ENCODE data around the gene INTS1. TPM values are rescaled to one million over a fixed set of nuclear protein-coding genes. Genes with fewer than 3 reads are reported as not detected.

INTS1 gene
- total RNA-seq, 4 donors from 2014 or later: 33.1 to 80.3 (median 48.0) TPM

DNA sequence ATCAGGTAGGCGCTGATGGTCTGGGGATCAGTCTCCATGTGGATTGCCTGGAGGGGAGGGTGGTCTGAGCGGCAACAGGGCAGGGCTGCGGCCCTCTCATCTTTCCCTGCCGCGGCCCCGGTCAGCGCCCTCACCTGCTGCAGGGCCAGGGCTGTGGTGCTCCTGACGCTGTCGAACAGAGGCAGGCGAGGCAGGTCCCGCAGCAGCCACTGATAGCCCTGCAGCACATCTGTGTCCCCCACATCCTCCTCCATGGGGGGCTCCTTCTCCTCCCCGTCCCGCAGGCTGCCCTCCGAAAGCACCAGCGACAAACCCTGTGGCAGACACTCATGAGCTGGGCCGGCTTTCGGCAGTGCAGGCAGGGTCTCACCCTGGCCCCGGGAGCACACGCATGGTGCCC lies 19.0 kb downstream of the INTS1 start:
- no peak for TF ChIP-seq EP300 (IDR thresholded peaks at IDR 0.05)
- TF ChIP-seq POLR2A (IDR thresholded peaks at IDR 0.05; ENCODE audit: low read depth): no peak
- Histone ChIP-seq H3K27ac (replicated peaks in 1 of 4) (no peak overlapping the region), H3K4me3 (no peak overlapping the region), H3K36me3 (peaks cover 79 to 100% (median 100%) of the 10 kb centered on the region in 4 donors), H3K9me3 (no peaks in the 10 kb centered on the region), H3K27me3 (no peaks in the 10 kb centered on the region), H3K4me1 (no peaks in the 10 kb centered on the region)
- intact Hi-C loops (cut with DNase I): no loop called here
- 100% methylated on average over 3 of the region's 19 CpGs for WGBS
- DNase-seq (ENCODE audit: extremely low spot score): no peak

DNA sequence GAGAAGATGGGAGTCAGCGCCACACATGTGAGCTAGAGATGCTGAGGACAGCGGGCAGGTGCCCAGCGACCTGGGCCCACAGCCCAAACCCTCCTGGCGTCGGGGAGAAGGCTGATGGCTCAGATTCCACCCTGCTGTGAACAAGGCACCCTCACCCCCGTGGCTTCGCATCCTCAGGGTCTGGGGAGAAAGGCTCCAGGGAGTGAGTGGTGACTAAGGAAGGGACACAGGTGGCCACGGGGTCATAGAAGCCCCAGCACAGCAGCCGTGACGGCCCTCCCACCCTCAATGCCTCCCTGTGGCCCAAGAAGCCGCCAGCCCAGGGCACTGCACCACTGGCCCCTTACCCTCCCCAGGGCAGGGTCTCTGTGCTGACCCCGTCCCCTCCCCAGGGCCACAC lies 19.6 kb downstream of the INTS1 start:
- TF ChIP-seq EP300 (IDR thresholded peaks at IDR 0.05): no peak
- TF ChIP-seq, protein P1, sequence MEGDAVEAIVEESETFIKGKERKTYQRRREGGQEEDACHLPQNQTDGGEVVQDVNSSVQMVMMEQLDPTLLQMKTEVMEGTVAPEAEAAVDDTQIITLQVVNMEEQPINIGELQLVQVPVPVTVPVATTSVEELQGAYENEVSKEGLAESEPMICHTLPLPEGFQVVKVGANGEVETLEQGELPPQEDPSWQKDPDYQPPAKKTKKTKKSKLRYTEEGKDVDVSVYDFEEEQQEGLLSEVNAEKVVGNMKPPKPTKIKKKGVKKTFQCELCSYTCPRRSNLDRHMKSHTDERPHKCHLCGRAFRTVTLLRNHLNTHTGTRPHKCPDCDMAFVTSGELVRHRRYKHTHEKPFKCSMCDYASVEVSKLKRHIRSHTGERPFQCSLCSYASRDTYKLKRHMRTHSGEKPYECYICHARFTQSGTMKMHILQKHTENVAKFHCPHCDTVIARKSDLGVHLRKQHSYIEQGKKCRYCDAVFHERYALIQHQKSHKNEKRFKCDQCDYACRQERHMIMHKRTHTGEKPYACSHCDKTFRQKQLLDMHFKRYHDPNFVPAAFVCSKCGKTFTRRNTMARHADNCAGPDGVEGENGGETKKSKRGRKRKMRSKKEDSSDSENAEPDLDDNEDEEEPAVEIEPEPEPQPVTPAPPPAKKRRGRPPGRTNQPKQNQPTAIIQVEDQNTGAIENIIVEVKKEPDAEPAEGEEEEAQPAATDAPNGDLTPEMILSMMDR (IDR thresholded peaks at IDR 0.05): no peak
- no peak for TF ChIP-seq POLR2A (IDR thresholded peaks at IDR 0.05; ENCODE audit: low read depth)
- TF ChIP-seq POLR2AphosphoS5 (IDR thresholded peaks at IDR 0.05): no peak
- no peak overlapping the region for H3K4me3 ChIP-seq
- no peak overlapping the region for H3K27ac ChIP-seq (replicated peaks in 1 of 4)
- no peak for DNase-seq (ENCODE audit: extremely low spot score)
- H3K4me1 ChIP-seq: no peaks in the 10 kb centered on the region
- H3K27me3 ChIP-seq: no peaks in the 10 kb centered on the region
- no peaks in the 10 kb centered on the region for H3K9me3 ChIP-seq
- intact Hi-C loops (cut with DNase I): no loop called here
- H3K36me3 ChIP-seq: peaks cover 79 to 100% (median 100%) of the 10 kb centered on the region in 4 donors
- WGBS: 88% methylated on average over 5 of the region's 12 CpGs

DNA sequence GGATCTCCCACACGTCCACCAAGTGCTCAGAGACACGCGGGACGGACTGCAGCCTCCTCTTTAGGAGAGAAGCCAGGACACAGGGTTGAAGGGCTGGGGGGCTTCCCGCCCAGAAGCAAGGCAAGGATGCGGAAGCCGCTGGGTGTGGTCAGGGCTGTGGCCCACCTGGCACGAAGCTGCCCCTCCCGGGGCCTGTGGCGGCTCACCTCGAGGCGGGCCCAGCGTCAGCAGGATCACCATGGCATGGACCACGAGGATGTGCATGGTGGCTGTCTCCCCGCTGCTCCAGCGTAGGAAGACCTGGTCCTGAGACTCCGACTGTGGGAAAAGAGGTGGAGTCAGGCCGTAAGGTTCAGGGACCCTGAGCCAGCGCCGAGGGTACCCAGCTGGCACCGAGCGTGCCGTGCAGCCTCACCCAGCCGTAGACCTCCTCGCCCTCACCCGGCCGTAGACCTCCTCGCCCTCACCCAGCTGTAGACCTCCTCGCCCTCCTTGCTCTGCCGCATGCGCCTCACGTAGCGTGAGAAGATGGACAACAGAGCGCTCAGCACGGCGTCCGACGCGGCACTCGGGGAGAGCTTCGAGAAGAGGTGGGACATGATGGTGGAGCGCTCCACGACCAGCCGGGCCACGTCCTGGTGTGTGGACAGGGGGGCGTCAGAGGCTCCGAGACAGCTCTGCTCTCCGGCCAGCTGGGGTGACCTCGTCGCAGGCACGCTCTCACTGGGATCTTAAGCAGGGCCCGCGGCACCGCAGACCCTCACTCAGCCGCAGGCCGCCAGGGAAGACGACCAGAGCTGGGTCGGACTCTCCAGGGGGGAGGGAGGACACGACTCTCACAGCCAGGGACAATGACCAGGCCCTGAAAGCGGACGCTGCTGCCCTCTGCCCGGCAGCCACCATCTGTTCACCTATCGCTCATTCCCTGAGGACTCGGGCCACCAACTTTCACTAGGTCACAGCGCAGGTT lies 20.4 kb downstream of the INTS1 start:
- Histone ChIP-seq H3K27me3 (no peaks in the 10 kb centered on the region), H3K36me3 (peaks cover 79 to 100% (median 100%) of the 10 kb centered on the region in 4 donors), H3K27ac (replicated peaks in 1 of 4) (no peak overlapping the region), H3K4me3 (no peak overlapping the region), H3K9me3 (no peaks in the 10 kb centered on the region), H3K4me1 (no peaks in the 10 kb centered on the region)
- TF ChIP-seq POLR2A (IDR thresholded peaks at IDR 0.05; ENCODE audit: low read depth) (no peak), EP300 (IDR thresholded peaks at IDR 0.05) (no peak), POLR2AphosphoS5 (IDR thresholded peaks at IDR 0.05) (no peak)
- TF ChIP-seq, protein P1 (IDR thresholded peaks at IDR 0.05): no peak
- intact Hi-C loops (cut with DNase I): no loop called here
- 95% methylated on average over 55 of the region's 65 CpGs for WGBS
- DNase-seq (ENCODE audit: extremely low spot score): no peak

DNA sequence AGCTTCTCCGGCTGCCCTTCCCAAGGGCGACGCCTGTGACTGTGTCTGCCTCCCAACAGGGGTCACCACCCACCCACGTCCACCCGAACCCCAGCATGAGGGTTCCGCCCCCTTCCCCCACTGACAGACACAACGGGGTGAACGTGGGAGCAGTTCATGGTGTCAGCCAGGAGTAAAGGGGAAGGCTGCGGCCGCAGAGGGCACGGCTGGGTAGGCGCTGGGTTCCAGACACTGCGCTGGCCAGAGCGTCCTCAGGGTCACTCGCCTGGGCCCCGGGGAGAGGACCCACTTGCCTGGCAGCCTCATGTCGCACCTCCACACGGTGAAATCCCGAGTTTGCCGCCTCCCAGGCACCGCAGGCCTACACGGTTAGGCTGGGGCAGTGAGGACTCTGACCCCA lies 21.1 kb downstream of the INTS1 start:
- DNase-seq (ENCODE audit: extremely low spot score): no peak
- no peak overlapping the region for H3K27ac ChIP-seq (replicated peaks in 1 of 4)
- intact Hi-C loops (cut with DNase I): no loop called here
- 79% methylated on average over 13 of the region's 22 CpGs for WGBS
- H3K4me3 ChIP-seq: no peak overlapping the region
- H3K36me3 ChIP-seq: peaks cover 81 to 100% (median 100%) of the 10 kb centered on the region in 4 donors
- no peaks in the 10 kb centered on the region for H3K9me3 ChIP-seq
- TF ChIP-seq EP300 (IDR thresholded peaks at IDR 0.05) (no peak), POLR2AphosphoS5 (IDR thresholded peaks at IDR 0.05) (no peak), POLR2A (IDR thresholded peaks at IDR 0.05; ENCODE audit: low read depth) (no peak)
- TF ChIP-seq, protein P1 (IDR thresholded peaks at IDR 0.05): no peak
- no peaks in the 10 kb centered on the region for H3K4me1 ChIP-seq
- H3K27me3 ChIP-seq: no peaks in the 10 kb centered on the region

DNA sequence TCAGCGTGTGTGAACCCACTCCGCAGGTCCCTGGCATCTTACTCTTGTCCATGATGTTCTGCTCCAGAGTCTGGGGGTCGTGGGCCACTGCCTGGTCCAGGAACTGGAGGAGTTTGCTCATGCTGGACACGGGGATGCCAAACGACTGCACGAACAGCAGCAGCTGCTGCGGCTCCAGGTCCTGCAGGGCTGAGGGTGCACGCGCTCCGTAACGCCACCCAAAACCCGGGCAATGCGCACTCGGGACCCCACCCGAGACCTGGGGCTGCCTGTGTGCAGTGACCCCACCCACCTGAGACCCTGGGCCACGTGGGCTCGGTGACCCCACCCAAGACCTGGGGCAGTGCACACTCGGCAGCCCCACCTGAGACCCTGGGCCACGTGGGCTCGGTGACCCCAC lies 22.9 kb downstream of the INTS1 start:
- Histone ChIP-seq H3K27me3 (no peaks in the 10 kb centered on the region), H3K4me3 (no peak overlapping the region), H3K4me1 (no peaks in the 10 kb centered on the region), H3K36me3 (peaks cover 78 to 100% (median 100%) of the 10 kb centered on the region in 4 donors), H3K27ac (replicated peaks in 1 of 4) (no peak overlapping the region), H3K9me3 (no peaks in the 10 kb centered on the region)
- TF ChIP-seq, protein P1 (IDR thresholded peaks at IDR 0.05): no peak
- DNase-seq (ENCODE audit: extremely low spot score): no peak
- WGBS: 91% methylated on average over 14 of the region's 20 CpGs
- intact Hi-C loops (cut with DNase I): no loop called here
